PC-3 (cell line): ENCODE results near the gene OLFML2B. TPM values are rescaled to one million over a fixed set of nuclear protein-coding genes. Genes with fewer than 3 reads are reported as not detected.

Source experiments
- ATAC-seq: fragments of 200-7000 bp; cut with Tn5 transposase; 2 replicates; pipeline ENCODE4 v1.9.1; 2020; ENCODE audit warnings: mild to moderate bottlenecking, moderate library complexity
- BruUV-seq: library from RNA; stranded (reverse); fragments of 400-500 nt; replicated peaks from 2 replicates; lab custom pipeline; 2021; lab: Mats Ljungman, UMichigan
- CTCF ChIA-PET: fragments of 300-600 bp; sonication (Branson Sonifier 250); formaldehyde crosslinking; loops from one replicate; lab custom pipeline; 2022; ENCODE audit warnings: antibody characterized with exemption; lab: Charles Lee
- POLR2A ChIA-PET: fragments of 300-600 bp; sonication (Branson Sonifier 250); formaldehyde crosslinking; loops from one replicate; lab custom pipeline; 2022; ENCODE audit warnings: antibody characterized with exemption; ENCODE audit not compliant: unreplicated experiment; lab: Charles Lee
- DNase-seq: peaks from one replicate; pipeline ENCODE4 v3.0.0-alpha.2; 2015
- H2AFZ ChIP-seq: fragments of 300-600 bp; sonication (generic); 2 replicates; pipeline ENCODE4 v1.6.0; 2016; ENCODE audit warnings: antibody characterized with exemption, low read length
- H3F3A ChIP-seq: fragments of 300-600 bp; sonication (generic); one replicate; pipeline ENCODE4 v1.6.0; 2017; ENCODE audit warnings: antibody characterized with exemption, low read length, control low read depth, mild to moderate bottlenecking; ENCODE audit not compliant: unreplicated experiment
- H3K27ac ChIP-seq: fragments of 300-600 bp; sonication (generic); 2 replicates; pipeline ENCODE4 v1.5.1; 2016; ENCODE audit warnings: mild to moderate bottlenecking, low read length
- H3K27me3 ChIP-seq: fragments of 300-600 bp; sonication (generic); 2 replicates; pipeline ENCODE4 v1.6.1; 2016; ENCODE audit warnings: low read length, mixed read lengths
- H3K36me3 ChIP-seq: fragments of 300-600 bp; sonication (generic); 2 replicates; pipeline ENCODE4 v1.6.1; 2016; ENCODE audit warnings: low read depth, mixed run types, low read length, mixed read lengths
- H3K4me1 ChIP-seq: fragments of 300-600 bp; sonication (generic); 2 replicates; pipeline ENCODE4 v1.5.1; 2016; ENCODE audit warnings: low read length; ENCODE audit not compliant: insufficient read depth
- H3K4me2 ChIP-seq: fragments of 300-600 bp; sonication (generic); 2 replicates; pipeline ENCODE4 v1.6.0; 2016; ENCODE audit warnings: low read length
- H3K4me3 ChIP-seq: fragments of 300-600 bp; sonication (generic); 2 replicates; pipeline ENCODE4 v1.5.1; 2016; ENCODE audit warnings: mild to moderate bottlenecking, low read length, mixed read lengths
- H3K79me2 ChIP-seq: fragments of 300-600 bp; sonication (generic); 2 replicates; pipeline ENCODE4 v1.6.1; 2017; ENCODE audit warnings: low read length, mixed read lengths
- H3K9ac ChIP-seq: fragments of 300-600 bp; sonication (generic); 2 replicates; pipeline ENCODE4 v1.6.0; 2016; ENCODE audit warnings: mild to moderate bottlenecking, low read length
- H3K9me2 ChIP-seq: fragments of 300-600 bp; sonication (generic); replicated peaks from 2 replicates; pipeline ENCODE4 v1.6.1; 2016; ENCODE audit warnings: mixed run types, low read length, mixed read lengths
- H3K9me3 ChIP-seq: fragments of 300-600 bp; sonication (generic); 2 replicates; pipeline ENCODE4 v1.6.1; 2016; ENCODE audit warnings: low read length, mixed read lengths
- H4K20me1 ChIP-seq: fragments of 300-600 bp; sonication (generic); 2 replicates; pipeline ENCODE4 v1.6.1; 2016; ENCODE audit warnings: low read length, mixed read lengths
- EZH2 ChIP-seq: fragments of 300-600 bp; sonication (generic); IDR thresholded peaks from one replicate; pipeline ENCODE4 v1.6.1; 2017; ENCODE audit warnings: antibody characterized with exemption, mild to moderate bottlenecking, low read length; ENCODE audit not compliant: unreplicated experiment
- EZH2phosphoT487 ChIP-seq: fragments of 300-600 bp; sonication (generic); IDR thresholded peaks from 2 replicates; pipeline ENCODE4 v1.6.1; 2018; ENCODE audit warnings: mild to moderate bottlenecking, antibody characterized with exemption, low read length, borderline replicate concordance
- intact Hi-C: fragments of 100-400 bp; cut with micrococcal nuclease; formaldehyde crosslinking; loops from 2 replicates; pipeline ENCODE4 v1.9.0; 2023
- total RNA-seq: library from RNA; depleted of rRNA; stranded (reverse); fragments of >200 nt; gene quantifications from 2 replicates; pipeline ENCODE4 v1.2.3, GENCODE V29; 2014
- TF ChIP-seq, protein P1 (sequence below): fragments of 300-600 bp; sonication (generic); conservative IDR thresholded peaks from 2 replicates; pipeline ENCODE4 v1.5.1; 2017; ENCODE audit warnings: antibody characterized with exemption, low read depth, mild to moderate bottlenecking, low read length

OLFML2B gene
- total RNA-seq, 1 experiment from 2014 or later: 1.4 TPM

DNA sequence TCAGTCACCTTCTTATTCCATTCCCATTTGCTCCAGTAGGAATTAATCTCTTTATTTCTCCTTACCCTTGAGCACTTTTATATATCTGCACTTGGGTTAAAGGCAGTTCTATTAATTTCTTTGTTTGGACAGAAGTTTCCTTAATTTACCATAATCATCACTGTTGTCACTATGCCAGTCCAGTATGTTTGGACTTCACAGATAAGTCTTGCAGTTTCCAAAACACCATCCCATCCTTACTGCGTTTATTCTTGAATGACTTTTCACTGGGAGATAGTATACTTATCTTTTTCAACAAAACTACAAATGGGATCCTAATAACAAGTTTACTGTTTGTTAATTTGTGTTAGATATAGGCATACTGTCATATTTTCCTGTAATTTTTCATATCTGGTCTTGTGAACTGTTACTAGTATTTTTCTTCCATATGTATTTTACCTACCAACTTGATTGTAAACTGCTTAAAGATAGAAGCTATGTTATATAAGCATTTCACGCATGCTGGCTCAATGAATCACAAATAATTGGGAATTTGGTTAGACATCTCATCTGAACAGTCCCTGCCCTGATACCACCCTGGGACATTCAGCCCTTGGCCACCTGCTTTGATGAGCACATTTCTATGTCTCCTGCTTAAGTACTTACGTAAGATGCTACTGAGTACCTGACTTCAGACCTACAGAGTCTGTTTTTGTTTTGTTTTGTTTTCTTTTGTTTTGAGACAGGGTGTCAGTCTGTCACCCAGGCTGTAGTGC lies 78.2 kb downstream of the OLFML2B start:
- intact Hi-C loops: no loop called here
- BruUV-seq: no TSS peak
- Histone ChIP-seq H3K9me3 (no peaks in the 10 kb centered on the region), H3F3A (no peaks in the 10 kb centered on the region), H4K20me1 (no peaks in the 10 kb centered on the region), H3K27me3 (no peaks in the 10 kb centered on the region), H2AFZ (no peak overlapping the region), H3K4me3 (no peak overlapping the region), H3K9ac (no peak overlapping the region), H3K4me2 (no peak overlapping the region), H3K27ac (no peak overlapping the region), H3K36me3 (0 out of 2 replicates have a peak, but pooled peaks cover 8% of the 10 kb centered on the region), H3K9me2 (no peaks in the 10 kb centered on the region), H3K4me1 (peaks cover 19% of the 10 kb centered on the region), H3K79me2 (no peaks in the 10 kb centered on the region)
- DNase-seq (no peak), ATAC-seq (no peak)
- POLR2A ChIA-PET: no interaction called here
- no peak for TF ChIP-seq EZH2
- TF ChIP-seq EZH2phosphoT487: no peak
- TF ChIP-seq, protein P1, sequence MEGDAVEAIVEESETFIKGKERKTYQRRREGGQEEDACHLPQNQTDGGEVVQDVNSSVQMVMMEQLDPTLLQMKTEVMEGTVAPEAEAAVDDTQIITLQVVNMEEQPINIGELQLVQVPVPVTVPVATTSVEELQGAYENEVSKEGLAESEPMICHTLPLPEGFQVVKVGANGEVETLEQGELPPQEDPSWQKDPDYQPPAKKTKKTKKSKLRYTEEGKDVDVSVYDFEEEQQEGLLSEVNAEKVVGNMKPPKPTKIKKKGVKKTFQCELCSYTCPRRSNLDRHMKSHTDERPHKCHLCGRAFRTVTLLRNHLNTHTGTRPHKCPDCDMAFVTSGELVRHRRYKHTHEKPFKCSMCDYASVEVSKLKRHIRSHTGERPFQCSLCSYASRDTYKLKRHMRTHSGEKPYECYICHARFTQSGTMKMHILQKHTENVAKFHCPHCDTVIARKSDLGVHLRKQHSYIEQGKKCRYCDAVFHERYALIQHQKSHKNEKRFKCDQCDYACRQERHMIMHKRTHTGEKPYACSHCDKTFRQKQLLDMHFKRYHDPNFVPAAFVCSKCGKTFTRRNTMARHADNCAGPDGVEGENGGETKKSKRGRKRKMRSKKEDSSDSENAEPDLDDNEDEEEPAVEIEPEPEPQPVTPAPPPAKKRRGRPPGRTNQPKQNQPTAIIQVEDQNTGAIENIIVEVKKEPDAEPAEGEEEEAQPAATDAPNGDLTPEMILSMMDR: no peak
- CTCF ChIA-PET: no interaction called here

DNA sequence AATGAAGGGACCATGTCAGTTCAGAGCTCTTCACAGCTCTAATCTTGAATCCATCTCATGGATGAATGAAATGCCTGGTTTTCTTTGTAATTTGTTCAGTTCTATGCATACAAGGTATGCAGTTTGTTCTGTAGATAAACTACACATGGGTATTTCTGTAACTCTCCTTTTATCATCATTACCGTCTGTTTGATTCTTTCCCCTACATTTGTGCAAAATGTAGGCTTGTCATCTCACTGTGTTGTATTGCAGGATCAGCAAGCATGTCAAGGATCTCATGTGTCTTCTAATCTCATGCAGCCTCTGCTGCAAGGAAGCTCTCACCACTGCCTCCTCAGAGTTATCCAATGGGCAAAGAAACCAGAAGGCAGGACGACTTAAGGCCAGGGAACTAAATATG lies 79.3 kb downstream of the OLFML2B start:
- H3K27ac ChIP-seq: no peak overlapping the region
- ChIA-PET CTCF (no interaction called here), POLR2A (no interaction called here)
- intact Hi-C loops: no loop called here
- no peaks in the 10 kb centered on the region for H3K9me2 ChIP-seq
- DNase-seq: no peak
- H3K9ac ChIP-seq: no peak overlapping the region
- no peak for ATAC-seq
- no peak overlapping the region for H3K4me3 ChIP-seq
- no peak overlapping the region for H3K4me2 ChIP-seq
- H3F3A ChIP-seq: no peaks in the 10 kb centered on the region
- peaks cover 14% of the 10 kb centered on the region for H3K4me1 ChIP-seq
- BruUV-seq: no TSS peak
- H3K36me3 ChIP-seq: 0 out of 2 replicates have a peak, but pooled peaks cover 8% of the 10 kb centered on the region
- H3K9me3 ChIP-seq: no peaks in the 10 kb centered on the region
- TF ChIP-seq, protein P1: no peak
- TF ChIP-seq EZH2phosphoT487 (no peak), EZH2 (no peak)
- no peaks in the 10 kb centered on the region for H3K79me2 ChIP-seq
- H4K20me1 ChIP-seq: no peaks in the 10 kb centered on the region
- no peak overlapping the region for H2AFZ ChIP-seq
- no peaks in the 10 kb centered on the region for H3K27me3 ChIP-seq

DNA sequence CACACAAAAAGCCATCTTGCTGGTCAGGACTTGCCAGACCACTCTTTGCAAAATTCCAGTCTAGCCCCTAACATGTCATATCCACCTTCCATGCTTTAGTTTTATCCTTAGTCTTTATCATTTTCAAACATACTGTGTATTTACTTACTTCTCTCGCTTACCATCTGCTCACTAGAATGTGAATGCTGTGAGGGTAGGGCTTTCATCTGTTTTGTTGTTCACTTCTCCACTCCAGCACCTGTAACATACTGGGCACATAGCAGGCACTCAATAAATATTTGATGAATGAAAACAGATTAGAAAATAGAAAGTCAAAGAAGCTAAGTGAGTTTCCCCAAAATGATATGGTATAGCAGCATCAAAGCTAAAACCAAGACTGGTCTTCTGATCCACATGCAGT lies 79.9 kb downstream of the OLFML2B start:
- TF ChIP-seq, protein P1: no peak
- TF ChIP-seq EZH2phosphoT487 (no peak), EZH2 (no peak)
- H3F3A ChIP-seq: no peaks in the 10 kb centered on the region
- no peak overlapping the region for H3K4me3 ChIP-seq
- BruUV-seq: no TSS peak
- ATAC-seq (no peak), DNase-seq (no peak)
- no peak overlapping the region for H3K9ac ChIP-seq
- no peak overlapping the region for H2AFZ ChIP-seq
- H3K4me2 ChIP-seq: no peak overlapping the region
- intact Hi-C loops: no loop called here
- no peaks in the 10 kb centered on the region for H3K9me2 ChIP-seq
- no peaks in the 10 kb centered on the region for H4K20me1 ChIP-seq
- 0 out of 2 replicates have a peak, but pooled peaks cover 5% of the 10 kb centered on the region for H3K36me3 ChIP-seq
- no peaks in the 10 kb centered on the region for H3K9me3 ChIP-seq
- POLR2A ChIA-PET: no interaction called here
- H3K27ac ChIP-seq: no peak overlapping the region
- no peaks in the 10 kb centered on the region for H3K27me3 ChIP-seq
- H3K4me1 ChIP-seq: peaks cover 13% of the 10 kb centered on the region
- H3K79me2 ChIP-seq: no peaks in the 10 kb centered on the region
- CTCF ChIA-PET: no interaction called here
